Hepatocyte (in vitro differentiated cells): ENCODE measurements around the gene NT5M. TPM values are rescaled to one million over a fixed set of nuclear protein-coding genes. Genes with fewer than 3 reads are reported as not detected.

ENCODE experiments used
- DNase-seq: peaks from one replicate; pipeline ENCODE4 v3.0.0-alpha.2; 2016; ENCODE audit warnings: low spot score
- H2AFZ ChIP-seq: fragments of 200-600 bp; sonication (generic); 2 replicates; pipeline ENCODE4 v1.6.0; 2016; ENCODE audit warnings: antibody characterized with exemption, mild to moderate bottlenecking
- H3K27ac ChIP-seq: fragments of 200-600 bp; sonication (generic); 2 replicates; pipeline ENCODE4 v1.5.1; 2016; ENCODE audit warnings: mild to moderate bottlenecking
- H3K27me3 ChIP-seq: fragments of 200-600 bp; sonication (generic); 2 replicates; pipeline ENCODE4 v1.6.1; 2016
- H3K36me3 ChIP-seq: fragments of 200-600 bp; sonication (generic); replicated peaks from 2 replicates; pipeline ENCODE4 v1.5.1; 2016; ENCODE audit warnings: low read depth; ENCODE audit not compliant: insufficient read depth
- H3K4me1 ChIP-seq: fragments of 200-600 bp; sonication (generic); 2 replicates; pipeline ENCODE4 v1.5.1; 2016; ENCODE audit warnings: mild to moderate bottlenecking, moderate library complexity; ENCODE audit not compliant: insufficient read depth
- H3K4me2 ChIP-seq: fragments of 200-600 bp; sonication (generic); 2 replicates; pipeline ENCODE4 v1.6.0; 2016
- H3K4me3 ChIP-seq: fragments of 200-600 bp; sonication (generic); 2 replicates; pipeline ENCODE4 v1.5.1; 2016; ENCODE audit warnings: mild to moderate bottlenecking
- H3K79me2 ChIP-seq: fragments of 200-600 bp; sonication (generic); 2 replicates; pipeline ENCODE4 v1.6.0; 2017; ENCODE audit warnings: mild to moderate bottlenecking
- H3K9me2 ChIP-seq: fragments of 200-600 bp; sonication (generic); replicated peaks from 2 replicates; pipeline ENCODE4 v1.6.0; 2017; ENCODE audit warnings: mild to moderate bottlenecking; ENCODE audit not compliant: insufficient read depth
- H3K9me3 ChIP-seq: fragments of 200-600 bp; sonication (generic); 2 replicates; pipeline ENCODE4 v1.5.1; 2016; ENCODE audit warnings: low read depth, mild to moderate bottlenecking
- H4K20me1 ChIP-seq: fragments of 200-600 bp; sonication (generic); 2 replicates; pipeline ENCODE4 v1.6.0; 2016; ENCODE audit warnings: mild to moderate bottlenecking; ENCODE audit not compliant: insufficient read depth, poor library complexity, severe bottlenecking
- CTCF ChIP-seq: fragments of 200-600 bp; sonication (generic); IDR thresholded peaks from 2 replicates; pipeline ENCODE4 v1.5.1; 2016; ENCODE audit warnings: antibody characterized with exemption, mild to moderate bottlenecking; ENCODE audit not compliant: poor library complexity
- EZH2 ChIP-seq: fragments of 200-600 bp; sonication (generic); IDR thresholded peaks from 2 replicates; pipeline ENCODE4 v1.6.1; 2016; ENCODE audit warnings: antibody characterized with exemption, mild to moderate bottlenecking, borderline replicate concordance
- EZH2phosphoT487 ChIP-seq: fragments of 200-600 bp; sonication (generic); IDR thresholded peaks from one replicate; pipeline ENCODE4 v1.6.1; 2018; ENCODE audit warnings: antibody characterized with exemption, mild to moderate bottlenecking, low read depth, moderate library complexity; ENCODE audit not compliant: unreplicated experiment, severe bottlenecking
- WGBS: methylation state at CpG from one replicate; pipeline ENCODE4 v1.1.6; 2016; ENCODE audit warnings: low lambda C conversion rate; ENCODE audit errors: missing lambda C conversion rate; 5-methylcytosine and 5-hydroxymethylcytosine counted together
- polyA plus RNA-seq: library from polyadenylated mRNA; unstranded; fragments of >200 nt; fragmentation: Nextera tagmentation; extraction: Ambion mirVana; gene quantifications from 2 replicates; pipeline ENCODE4 v1.2.1, GENCODE V29; 2016
- total RNA-seq: library from RNA; depleted of rRNA; stranded (reverse); fragments of >200 nt; gene quantifications from 2 replicates; pipeline ENCODE4 v1.2.3, GENCODE V29; 2014

Gene NT5M
- total and polyA plus RNA-seq, 2 experiments from 2014 or later, result 3.4 to 3.5 TPM

- peak overlapping the region; percentile 92 for H3K4me2 ChIP-seq
- DNase-seq, result no peak
- no peaks in the 10 kb centered on the region for H3K9me2 ChIP-seq
- peaks cover 5% of the 10 kb centered on the region for H3K4me1 ChIP-seq
- no peaks in the 10 kb centered on the region for H3K79me2 ChIP-seq
- H3K9me3 ChIP-seq, result no peaks in the 10 kb centered on the region
- H4K20me1 ChIP-seq, result no peaks in the 10 kb centered on the region
- no peak overlapping the region for H3K4me3 ChIP-seq
- H3K27ac ChIP-seq, result no peak overlapping the region
- no peaks in the 10 kb centered on the region for H3K36me3 ChIP-seq
- 83% methylated on average over 2 of the region's 2 CpGs for WGBS
- H2AFZ ChIP-seq, result no peak overlapping the region
- no peak for TF ChIP-seq EZH2phosphoT487
- TF ChIP-seq CTCF, result no peak
- TF ChIP-seq EZH2, result no peak
- H3K27me3 ChIP-seq, result no peaks in the 10 kb centered on the region
These were observed 1.4 kb downstream of the NT5M start for GRCh38 chr17:17304521-17304985.

GRCh38 chr17:17305281-17305801, 2.2 kb downstream of the NT5M start:
- H4K20me1 ChIP-seq, result no peaks in the 10 kb centered on the region
- WGBS, result 44% methylated on average over 6 of the region's 8 CpGs
- no peak overlapping the region for H3K4me2 ChIP-seq
- H3K27ac ChIP-seq, result no peak overlapping the region
- H3K36me3 ChIP-seq, result no peaks in the 10 kb centered on the region
- H3K4me1 ChIP-seq, result peaks cover 3% of the 10 kb centered on the region
- no peaks in the 10 kb centered on the region for H3K9me2 ChIP-seq
- no peak overlapping the region for H2AFZ ChIP-seq
- no peak for TF ChIP-seq EZH2
- no peak for TF ChIP-seq CTCF
- TF ChIP-seq EZH2phosphoT487, result no peak
- H3K9me3 ChIP-seq, result no peaks in the 10 kb centered on the region
- H3K4me3 ChIP-seq, result no peak overlapping the region
- DNase-seq, result no peak
- H3K79me2 ChIP-seq, result no peaks in the 10 kb centered on the region
- H3K27me3 ChIP-seq, result no peaks in the 10 kb centered on the region

GRCh38 chr17:17309356-17309755, 6.2 kb downstream of the NT5M start:
- Histone ChIP-seq H3K4me2 (no peak overlapping the region), H3K4me3 (no peak overlapping the region), H3K27ac (no peak overlapping the region), H3K79me2 (no peaks in the 10 kb centered on the region), H2AFZ (no peak overlapping the region), H3K4me1 (no peaks in the 10 kb centered on the region), H3K36me3 (no peaks in the 10 kb centered on the region), H3K27me3 (no peaks in the 10 kb centered on the region), H4K20me1 (no peaks in the 10 kb centered on the region), H3K9me2 (no peaks in the 10 kb centered on the region), H3K9me3 (no peaks in the 10 kb centered on the region)
- 88% methylated on average over 1 of the region's 1 CpG for WGBS
- no peak for DNase-seq
- TF ChIP-seq EZH2 (no peak), CTCF (no peak), EZH2phosphoT487 (no peak)
